ENCODE measurements around the gene THAP9.
"Not testable (repeated sequence)": the region's sequence is repeated elsewhere in the genome, so short reads cannot be mapped to it uniquely, and the experiment has no call there.

The THAP9 gene

GRCh38 chr4:82900411-82901182, at the start of gene THAP9:
Gene THAP9, plus strand, starts transcription at chr4:82900735. Its CDS starts 68 bp downstream, at chr4:82900803.
- H3K27me3 ChIP-seq (replicated peaks; ENCODE audit: control insufficient read depth, insufficient read depth, low read length), result no peaks in the 10 kb centered on the region
- H3K4me3 ChIP-seq (ENCODE audit: low read length), result peak within 1 kb of the TSS; percentile 100
- peak within 1 kb of the TSS; percentile 92 for H3K9ac ChIP-seq (ENCODE audit: low read length)
- DNase-seq (ENCODE audit: low read depth), result peak; percentile 100
- peaks cover 36% of the 10 kb centered on the region for H3K4me1 ChIP-seq (ENCODE audit: control insufficient read depth, insufficient read depth, low read length)
- H3K9me3 ChIP-seq (ENCODE audit: control insufficient read depth, low read length), result no peaks in the 10 kb centered on the region
- peaks cover 7% of the 10 kb centered on the region for H3K36me3 ChIP-seq (ENCODE audit: control insufficient read depth, insufficient read depth, low read length, severe bottlenecking)

- H3K4me1 ChIP-seq (ENCODE audit: control insufficient read depth, insufficient read depth, low read length), result peaks cover 16% of the 10 kb centered on the region
- no peak for DNase-seq (ENCODE audit: low read depth)
- no peak overlapping the region for H3K4me3 ChIP-seq (ENCODE audit: low read length)
- no peaks in the 10 kb centered on the region for H3K9me3 ChIP-seq (ENCODE audit: control insufficient read depth, low read length)
- H3K27me3 ChIP-seq (replicated peaks; ENCODE audit: control insufficient read depth, insufficient read depth, low read length), result no peaks in the 10 kb centered on the region
- H3K36me3 ChIP-seq (ENCODE audit: control insufficient read depth, insufficient read depth, low read length, severe bottlenecking), result peaks cover 100% of the 10 kb centered on the region
- no peak overlapping the region for H3K9ac ChIP-seq (ENCODE audit: low read length)
Observed at GRCh38 chr4:82851318-82851717, 49.2 kb upstream of the THAP9 start.

- H3K9ac ChIP-seq (ENCODE audit: low read length), result no peak overlapping the region
- peaks cover 16% of the 10 kb centered on the region for H3K4me1 ChIP-seq (ENCODE audit: control insufficient read depth, insufficient read depth, low read length)
- no peaks in the 10 kb centered on the region for H3K9me3 ChIP-seq (ENCODE audit: control insufficient read depth, low read length)
- no peak overlapping the region for H3K4me3 ChIP-seq (ENCODE audit: low read length)
- peaks cover 100% of the 10 kb centered on the region for H3K36me3 ChIP-seq (ENCODE audit: control insufficient read depth, insufficient read depth, low read length, severe bottlenecking)
- no peaks in the 10 kb centered on the region for H3K27me3 ChIP-seq (replicated peaks; ENCODE audit: control insufficient read depth, insufficient read depth, low read length)
- DNase-seq (ENCODE audit: low read depth), result peak; percentile 55
Observed at GRCh38 chr4:82851885-82852750, 48.4 kb upstream of the THAP9 start.

- no peak overlapping the region for H3K4me3 ChIP-seq (ENCODE audit: low read length)
- peaks cover 16% of the 10 kb centered on the region for H3K4me1 ChIP-seq (ENCODE audit: control insufficient read depth, insufficient read depth, low read length)
- DNase-seq (ENCODE audit: low read depth), result no peak
- H3K36me3 ChIP-seq (ENCODE audit: control insufficient read depth, insufficient read depth, low read length, severe bottlenecking), result peaks cover 100% of the 10 kb centered on the region
- H3K9ac ChIP-seq (ENCODE audit: low read length), result no peak overlapping the region
- no peaks in the 10 kb centered on the region for H3K9me3 ChIP-seq (ENCODE audit: control insufficient read depth, low read length)
- no peaks in the 10 kb centered on the region for H3K27me3 ChIP-seq (replicated peaks; ENCODE audit: control insufficient read depth, insufficient read depth, low read length)
Observed at GRCh38 chr4:82852751-82853285, 47.7 kb upstream of the THAP9 start.

- peaks cover 85% of the 10 kb centered on the region for H3K36me3 ChIP-seq (ENCODE audit: control insufficient read depth, insufficient read depth, low read length, severe bottlenecking)
Observed at GRCh38 chr4:82860487-82860886, 40.0 kb upstream of the THAP9 start.

GRCh38 chr4:82861529-82861928, 39.0 kb upstream of the THAP9 start:
- no peak overlapping the region for H3K4me3 ChIP-seq (ENCODE audit: low read length)
- H3K9me3 ChIP-seq (ENCODE audit: control insufficient read depth, low read length), result no peaks in the 10 kb centered on the region
- H3K36me3 ChIP-seq (ENCODE audit: control insufficient read depth, insufficient read depth, low read length, severe bottlenecking), result peaks cover 80% of the 10 kb centered on the region
- no peak for DNase-seq (ENCODE audit: low read depth)
- peaks cover 17% of the 10 kb centered on the region for H3K4me1 ChIP-seq (ENCODE audit: control insufficient read depth, insufficient read depth, low read length)
- H3K27me3 ChIP-seq (replicated peaks; ENCODE audit: control insufficient read depth, insufficient read depth, low read length), result no peaks in the 10 kb centered on the region
- no peak overlapping the region for H3K9ac ChIP-seq (ENCODE audit: low read length)

More at GRCh38 chr4:82860487-82860886, 40.0 kb upstream of the THAP9 start:
- not testable (repeated sequence) for DNase-seq (ENCODE audit: low read depth); H3K4me3 ChIP-seq (ENCODE audit: low read length); H3K9ac ChIP-seq (ENCODE audit: low read length); H3K27me3 ChIP-seq (replicated peaks; ENCODE audit: control insufficient read depth, insufficient read depth, low read length); H3K9me3 ChIP-seq (ENCODE audit: control insufficient read depth, low read length)
- H3K4me1 ChIP-seq (ENCODE audit: control insufficient read depth, insufficient read depth, low read length), result peaks cover 12% of the 10 kb centered on the region

- no peak for DNase-seq (ENCODE audit: low read depth)
- peak overlapping the region; percentile 40 for H3K9ac ChIP-seq (ENCODE audit: low read length)
- H3K4me1 ChIP-seq (ENCODE audit: control insufficient read depth, insufficient read depth, low read length), result peaks cover 21% of the 10 kb centered on the region
- H3K27me3 ChIP-seq (replicated peaks; ENCODE audit: control insufficient read depth, insufficient read depth, low read length), result no peaks in the 10 kb centered on the region
- H3K4me3 ChIP-seq (ENCODE audit: low read length), result no peak overlapping the region
- peaks cover 90% of the 10 kb centered on the region for H3K36me3 ChIP-seq (ENCODE audit: control insufficient read depth, insufficient read depth, low read length, severe bottlenecking)
- no peaks in the 10 kb centered on the region for H3K9me3 ChIP-seq (ENCODE audit: control insufficient read depth, low read length)
Observed at GRCh38 chr4:82864336-82864979, 36.1 kb upstream of the THAP9 start.

GRCh38 chr4:82865592-82865991, 34.9 kb upstream of the THAP9 start:
- Histone ChIP-seq H3K27me3 (replicated peaks; ENCODE audit: control insufficient read depth, insufficient read depth, low read length) (no peaks in the 10 kb centered on the region), H3K36me3 (ENCODE audit: control insufficient read depth, insufficient read depth, low read length, severe bottlenecking) (peaks cover 90% of the 10 kb centered on the region), H3K4me3 (ENCODE audit: low read length) (no peak overlapping the region), H3K9ac (ENCODE audit: low read length) (no peak overlapping the region), H3K4me1 (ENCODE audit: control insufficient read depth, insufficient read depth, low read length) (peaks cover 21% of the 10 kb centered on the region), H3K9me3 (ENCODE audit: control insufficient read depth, low read length) (no peaks in the 10 kb centered on the region)
- peak; percentile 94 for DNase-seq (ENCODE audit: low read depth)

- H3K27me3 ChIP-seq (replicated peaks; ENCODE audit: control insufficient read depth, insufficient read depth, low read length); DNase-seq (ENCODE audit: low read depth); H3K4me3 ChIP-seq (ENCODE audit: low read length); H3K9me3 ChIP-seq (ENCODE audit: control insufficient read depth, low read length); H3K9ac ChIP-seq (ENCODE audit: low read length): not testable (repeated sequence)
- Histone ChIP-seq H3K4me1 (ENCODE audit: control insufficient read depth, insufficient read depth, low read length) (peaks cover 21% of the 10 kb centered on the region), H3K36me3 (ENCODE audit: control insufficient read depth, insufficient read depth, low read length, severe bottlenecking) (peaks cover 90% of the 10 kb centered on the region)
Observed at GRCh38 chr4:82866033-82866432, 34.5 kb upstream of the THAP9 start.

GRCh38 chr4:82866706-82867385, 33.7 kb upstream of the THAP9 start:
- no peak for DNase-seq (ENCODE audit: low read depth)
- Histone ChIP-seq H3K4me3 (ENCODE audit: low read length) (no peak overlapping the region), H3K27me3 (replicated peaks; ENCODE audit: control insufficient read depth, insufficient read depth, low read length) (no peaks in the 10 kb centered on the region), H3K9ac (ENCODE audit: low read length) (no peak overlapping the region), H3K36me3 (ENCODE audit: control insufficient read depth, insufficient read depth, low read length, severe bottlenecking) (peaks cover 92% of the 10 kb centered on the region), H3K9me3 (ENCODE audit: control insufficient read depth, low read length) (no peaks in the 10 kb centered on the region), H3K4me1 (ENCODE audit: control insufficient read depth, insufficient read depth, low read length) (peaks cover 21% of the 10 kb centered on the region)

Measured in adipocyte (in vitro differentiated cells).